BJ (cell line): ENCODE measurements around the gene KLHL22. TPM values are rescaled to one million over a fixed set of nuclear protein-coding genes. Genes with fewer than 3 reads are reported as not detected.

Experiments used
- CTCF ChIA-PET: fragments of 350-600 bp; formaldehyde crosslinking; extraction: SDS; loops from one replicate; lab custom pipeline; 2021; ENCODE audit warnings: antibody characterized with exemption, inconsistent platforms; lab: Yijun Ruan, JAX
- POLR2A ChIA-PET: fragments of 300-600 bp; sonication (Branson Sonifier 250); formaldehyde crosslinking; extraction: SDS; loops from one replicate; lab custom pipeline; 2021; ENCODE audit warnings: antibody characterized with exemption; lab: Charles Lee
- DNase-seq: peaks from one replicate; pipeline ENCODE4 v3.0.0-alpha.2; 2011; ENCODE audit warnings: low read depth
- H3K27me3 ChIP-seq: 2 replicates; pipeline ENCODE4 v1.6.0; 2011; ENCODE audit warnings: low read length; ENCODE audit not compliant: control insufficient read depth, insufficient read depth
- H3K36me3 ChIP-seq: 2 replicates; pipeline ENCODE4 v1.5.1; 2011; ENCODE audit warnings: low read length; ENCODE audit not compliant: control insufficient read depth, insufficient read depth
- H3K4me3 ChIP-seq: 2 replicates; pipeline ENCODE4 v1.5.1; 2011; ENCODE audit warnings: low read depth, mild to moderate bottlenecking, control low read depth, low read length
- CTCF ChIP-seq: IDR thresholded peaks from 2 replicates; pipeline ENCODE4 v1.5.1; 2011; ENCODE audit warnings: low read depth, mild to moderate bottlenecking, control low read depth, inconsistent platforms, low read length, moderate library complexity; ENCODE audit not compliant: insufficient read depth
- polyA plus RNA-seq: library from polyadenylated mRNA; depleted of rRNA; stranded (reverse); fragments of >200 nt; gene quantifications from 2 replicates; pipeline ENCODE4 v1.2.3, GENCODE V29; 2011

The KLHL22 gene
- polyA plus RNA-seq, 1 experiment: 34.0 TPM

- Histone ChIP-seq H3K36me3 (peaks cover 9% of the 10 kb centered on the region), H3K27me3 (no peaks in the 10 kb centered on the region), H3K4me3 (no peak overlapping the region)
- POLR2A ChIA-PET: no interaction called here
- no peak for DNase-seq
- no peak for TF ChIP-seq CTCF
- CTCF ChIA-PET: no interaction called here
Observed at GRCh38 chr22:20446383-20446970, 49.1 kb downstream of the KLHL22 start.

DNA sequence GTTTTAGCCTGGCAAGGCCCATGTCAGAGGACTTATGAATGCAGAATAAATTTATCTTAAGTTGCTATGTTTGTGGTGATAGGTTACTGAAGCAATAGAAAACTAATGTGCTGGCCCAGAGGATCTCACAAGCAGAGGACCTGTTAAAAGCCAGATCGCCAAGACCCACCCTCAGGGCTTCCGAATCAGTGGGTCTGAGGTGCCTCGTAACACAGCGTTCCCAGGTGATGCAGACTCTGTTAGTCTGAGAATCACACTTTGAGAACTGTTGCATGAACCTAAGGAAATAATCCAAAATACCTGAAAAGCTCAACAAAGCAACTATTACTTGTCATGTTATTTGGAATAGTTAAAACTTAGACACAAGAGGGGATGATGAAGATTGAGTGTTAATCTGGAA lies 51.3 kb downstream of the KLHL22 start:
- TF ChIP-seq CTCF: no peak
- H3K27me3 ChIP-seq: no peaks in the 10 kb centered on the region
- CTCF ChIA-PET: interaction anchor here (1.2 to 2.0 kb wide), 2 partner anchors 12 to 26 kb away, joined by 3 to 11 read pairs; no protein-coding TSS in a partner anchor
- no peak overlapping the region for H3K4me3 ChIP-seq
- POLR2A ChIA-PET: no interaction called here
- no peak for DNase-seq
- H3K36me3 ChIP-seq: peaks cover 10% of the 10 kb centered on the region

DNA sequence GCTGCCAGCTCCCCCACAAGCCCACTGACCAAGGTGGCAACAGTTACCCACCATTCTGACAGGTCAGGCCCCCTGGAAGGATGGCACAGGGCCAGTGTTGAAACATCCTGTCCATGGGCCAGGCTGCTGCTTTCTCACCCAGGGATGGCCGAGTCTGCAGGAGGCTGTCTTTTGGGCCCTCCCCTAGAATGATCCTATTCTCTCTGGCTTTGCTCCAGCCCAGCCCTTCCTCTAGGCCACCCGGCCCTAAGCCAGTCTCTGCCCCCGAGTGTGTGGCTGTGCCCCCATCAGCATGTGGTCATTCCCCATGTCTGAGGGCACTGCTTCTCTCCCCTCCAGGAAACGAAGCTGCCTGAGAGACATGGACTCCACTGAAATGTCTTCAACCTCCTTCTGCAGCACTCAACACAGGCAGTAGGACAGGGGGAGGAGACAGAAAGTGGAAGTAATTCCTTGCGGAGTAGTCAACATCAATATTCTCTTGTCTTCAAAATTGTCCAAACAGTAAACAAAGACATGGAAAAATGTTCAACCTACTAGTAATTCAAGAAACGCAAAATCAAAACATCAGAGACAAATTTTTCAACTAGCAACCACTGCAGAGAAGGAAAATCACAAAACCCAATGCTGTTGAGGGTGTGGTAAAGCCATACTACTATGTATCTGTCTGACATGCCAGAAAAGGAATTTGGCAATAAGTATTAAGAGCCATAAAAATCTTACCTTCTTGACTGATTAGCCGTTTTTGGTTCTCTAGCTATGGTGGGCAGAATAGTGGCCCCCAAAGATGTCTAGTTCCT lies 52.9 kb downstream of the KLHL22 start:
- ChIA-PET POLR2A (interaction anchor here (0.6 kb wide), 1 partner anchor 30 kb away, joined by 3 read pairs; no protein-coding TSS in a partner anchor), CTCF (interaction anchor here (1.0 to 2.0 kb wide), 5 partner anchors 12 to 121 kb away, joined by 4 to 11 read pairs (median 5); no protein-coding TSS in a partner anchor)
- Histone ChIP-seq H3K4me3 (no peak overlapping the region), H3K36me3 (peaks cover 9% of the 10 kb centered on the region), H3K27me3 (no peaks in the 10 kb centered on the region)
- DNase-seq: no peak
- TF ChIP-seq CTCF: no peak

GRCh38 chr22:20441631-20442484 lies 53.7 kb downstream of the KLHL22 start:
- ChIA-PET POLR2A (interaction anchor here (0.6 kb wide), 1 partner anchor 30 kb away, joined by 3 read pairs; no protein-coding TSS in a partner anchor), CTCF (interaction anchor here (0.8 to 2.1 kb wide), 8 partner anchors 10 to 285 kb away, joined by 3 to 14 read pairs (median 4); no protein-coding TSS in a partner anchor)
- no peak for TF ChIP-seq CTCF

More at GRCh38 chr22:20441631-20442484, 53.7 kb downstream of the KLHL22 start:
- no peak overlapping the region for H3K4me3 ChIP-seq
- H3K27me3 ChIP-seq: no peaks in the 10 kb centered on the region
- DNase-seq: no peak
- H3K36me3 ChIP-seq: peaks cover 9% of the 10 kb centered on the region
